Suppressor macrophage (primary cell): ENCODE data around the gene SUFU.
A peak's percentile ranks its signal among the peaks of the same experiment; 100 is the strongest.

Source experiments
- DNase-seq, 4 experiments: peaks; one replicate each; pipeline ENCODE4 v3.0.0-alpha.2; 2020 to 2022
- total RNA-seq, 17 experiments: gene quantifications; one replicate each; lab custom pipeline; 2026; ENCODE audit warnings: mixed read lengths in 6 of 17, inconsistent platforms in 3 of 17; lab: John Stamatoyannopoulos, UW

SUFU gene
- total RNA-seq: 2.8 to 47.3 (median 15.7) reads per million in 17 experiments

DNA sequence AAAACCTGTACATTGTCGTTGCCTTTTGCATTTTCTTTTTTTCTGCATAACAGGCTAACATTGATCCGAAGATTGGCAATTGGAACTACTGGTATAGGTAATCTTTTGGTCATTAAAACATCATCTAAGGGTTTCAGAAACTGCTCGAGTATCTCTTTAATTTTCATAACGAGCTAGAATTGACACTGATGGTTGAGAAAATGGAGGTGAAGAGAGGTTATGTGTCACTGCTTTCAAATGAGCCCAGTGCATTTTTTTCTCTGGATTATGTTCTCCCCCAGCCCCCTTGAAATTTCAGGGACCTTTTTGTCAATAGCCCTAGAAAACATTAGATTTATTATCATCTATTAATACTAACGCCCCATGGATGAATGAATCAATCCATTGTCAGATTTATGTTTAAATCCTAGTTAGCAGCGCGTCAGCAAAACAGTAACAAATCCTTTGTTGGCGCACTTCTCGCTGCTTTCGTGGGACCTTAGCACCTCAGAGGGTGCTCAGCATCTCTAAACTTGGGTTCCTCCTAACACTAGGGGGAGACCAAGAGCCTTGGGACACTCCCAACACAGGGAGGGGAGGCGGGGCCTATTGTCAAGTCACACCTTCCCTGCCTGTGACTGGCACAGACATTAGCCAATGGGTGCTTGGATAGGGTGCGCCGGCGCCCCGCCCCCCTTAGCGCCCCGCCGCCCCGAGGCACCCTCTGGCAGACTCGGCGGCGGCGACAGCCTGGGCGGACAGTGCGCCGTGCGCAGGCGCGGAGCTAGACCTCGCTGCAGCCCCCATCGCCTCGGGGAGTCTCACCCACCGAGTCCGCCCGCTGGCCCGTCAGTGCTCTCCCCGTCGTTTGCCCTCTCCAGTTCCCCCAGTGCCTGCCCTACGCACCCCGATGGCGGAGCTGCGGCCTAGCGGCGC, at the start of gene SUFU:
TSS of gene SUFU (plus strand) at position 709 of the 915 bp plus-strand sequence. CDS start at position 890, 181 bp downstream.
- DNase-seq: peak; percentile 99 to 100 (median 100)

DNA sequence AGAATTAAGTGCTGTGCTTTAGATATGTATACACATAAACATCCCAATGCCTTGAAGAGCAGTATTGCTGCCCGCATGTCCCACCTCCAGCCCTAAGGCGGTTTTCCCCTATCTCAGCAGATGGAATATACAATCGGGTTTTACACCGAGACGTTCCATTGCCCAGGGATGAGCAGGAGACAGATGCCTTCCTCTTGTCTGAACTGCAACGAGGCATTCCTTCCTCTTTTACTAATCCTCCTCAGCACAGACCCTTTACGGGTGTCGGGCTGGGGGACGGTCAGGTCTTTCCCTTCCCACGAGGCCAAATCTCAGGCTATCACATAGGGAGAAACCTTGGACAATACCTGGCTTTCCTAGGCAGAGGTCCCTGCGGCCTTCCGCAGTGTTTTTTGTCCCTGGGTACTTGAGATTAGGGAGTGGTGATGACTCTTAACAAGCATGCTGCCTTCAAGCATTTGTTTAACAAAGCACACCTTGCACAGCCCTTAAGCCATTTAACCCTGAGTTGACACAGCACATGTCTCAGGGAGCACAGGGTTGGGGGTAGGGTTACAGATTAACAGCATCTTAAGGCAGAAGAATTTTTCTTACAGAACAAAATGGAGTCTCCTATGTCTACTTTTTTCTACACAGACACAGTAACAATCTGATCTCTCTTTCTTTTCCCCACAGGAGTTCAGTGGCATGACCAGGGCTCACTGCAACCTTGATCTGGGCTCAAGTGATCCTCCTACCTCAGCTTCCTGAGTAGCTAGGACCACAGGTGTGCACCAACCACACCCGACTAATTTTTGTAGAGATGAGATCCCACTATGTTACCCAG, 48.9 kb upstream of the SUFU start:
- peak in 1 of 4 experiments; percentile 42 for DNase-seq

- peak; percentile 79 to 91 (median 88) for DNase-seq
Measured at GRCh38 chr10:102455893-102456471, 47.8 kb upstream of the SUFU start.

DNA sequence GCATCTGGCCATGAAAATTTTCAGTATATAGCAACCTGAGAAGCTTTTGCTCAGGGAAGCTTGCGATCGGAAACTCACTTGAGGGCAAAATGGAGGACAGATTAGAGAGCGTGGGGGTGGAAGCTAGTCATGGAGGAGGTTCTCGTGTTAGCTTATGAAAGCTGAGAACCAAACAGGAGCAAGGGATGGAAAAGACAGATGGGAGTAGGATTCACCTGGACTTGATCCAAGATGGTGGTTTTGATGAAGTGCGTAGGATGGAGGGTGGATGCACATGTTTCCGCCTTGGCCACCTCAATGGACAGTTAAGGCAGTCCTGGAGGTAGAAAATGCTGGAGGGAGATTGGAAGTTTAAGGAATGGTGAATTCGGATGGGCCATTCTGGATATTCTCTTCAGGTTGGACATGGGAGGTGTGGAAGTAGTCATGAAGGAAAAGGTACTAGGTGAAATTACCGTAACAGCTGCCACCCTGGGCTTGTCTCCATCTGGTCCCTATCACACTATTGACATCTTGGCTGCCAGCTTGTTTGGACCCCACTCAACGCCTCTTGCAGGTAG, 46.1 kb upstream of the SUFU start:
- no peak for DNase-seq

DNA sequence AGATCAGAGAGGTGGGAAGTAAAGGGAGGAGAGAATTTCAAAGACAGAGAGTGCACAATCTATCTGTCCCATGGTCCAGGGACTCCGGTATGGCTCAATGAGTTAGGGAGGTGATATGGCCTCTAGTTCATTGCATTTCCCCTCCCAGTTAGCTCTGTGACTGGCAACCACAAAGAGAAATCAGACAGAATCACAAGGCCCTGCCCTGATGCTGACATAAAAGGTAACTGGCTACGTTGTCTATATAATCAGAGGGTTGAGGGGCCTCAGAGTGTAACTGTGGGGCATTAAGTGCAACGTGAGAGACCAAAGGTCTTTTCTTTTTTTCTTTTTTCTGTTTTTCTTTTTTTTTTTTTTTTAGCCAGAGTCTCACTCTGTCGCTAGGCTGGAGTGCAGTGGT, 45.1 kb upstream of the SUFU start:
- no peak for DNase-seq

DNA sequence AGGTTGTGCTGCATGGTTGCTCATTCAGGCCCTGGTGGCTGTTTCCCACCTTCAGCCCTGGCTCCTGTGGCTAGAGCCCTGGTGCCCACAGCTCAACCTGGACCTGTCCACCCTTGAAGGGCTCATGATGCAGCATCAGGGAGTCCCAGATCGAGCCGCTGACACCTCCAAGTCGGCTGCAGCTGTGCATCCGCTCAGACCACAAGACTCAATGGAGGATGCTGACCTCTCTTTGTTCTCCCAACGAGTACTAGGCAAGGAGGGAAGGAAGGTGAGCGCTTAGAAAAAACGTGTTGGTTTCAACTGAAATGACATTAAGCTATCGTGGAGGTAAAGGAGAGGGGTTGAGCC, 43.0 kb upstream of the SUFU start:
- DNase-seq: no peak

DNA sequence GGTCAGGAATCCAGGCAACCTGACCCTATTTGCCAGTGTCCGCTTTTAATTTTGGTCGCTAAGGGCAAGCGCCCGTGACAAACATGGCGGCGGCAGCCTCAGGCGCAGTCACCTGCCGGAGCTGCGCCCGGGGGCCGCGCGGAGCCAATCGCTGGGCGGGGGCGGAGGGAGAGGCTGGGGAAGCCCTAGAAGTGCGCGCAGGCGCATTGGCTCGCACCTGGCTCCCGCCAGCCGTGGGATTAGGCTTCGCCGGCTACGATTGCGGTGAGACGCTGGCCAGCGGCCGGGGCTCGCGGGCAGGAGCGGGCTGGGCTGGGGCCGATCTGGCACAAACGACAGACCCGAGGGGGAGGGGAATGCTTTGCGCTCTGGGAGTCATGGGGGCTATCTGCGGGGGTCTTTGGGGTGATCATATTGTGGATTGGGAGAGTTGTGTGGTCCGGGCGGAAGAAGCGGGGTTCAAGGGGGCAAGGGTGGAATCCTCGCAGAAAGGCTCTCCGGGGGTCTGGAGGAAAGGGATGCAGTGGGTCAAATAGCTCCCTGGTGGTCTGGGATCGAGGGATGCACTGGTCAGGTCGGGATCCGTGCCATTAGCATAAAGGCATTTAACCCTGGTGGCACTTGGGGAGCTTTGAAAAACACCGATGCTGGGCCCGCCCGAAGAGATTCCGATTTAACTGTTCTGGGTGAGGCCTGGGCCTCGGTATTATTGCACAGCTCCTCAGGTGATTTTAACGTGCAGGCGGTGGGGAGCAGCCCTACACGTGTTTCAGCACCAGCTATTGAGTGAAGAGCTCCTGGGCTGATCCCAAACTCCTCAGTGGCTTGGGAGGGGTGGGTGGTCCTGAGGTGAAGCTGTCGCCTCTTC, 42.4 kb upstream of the SUFU start:
- DNase-seq: peak; percentile 90 to 97 (median 95)

DNA sequence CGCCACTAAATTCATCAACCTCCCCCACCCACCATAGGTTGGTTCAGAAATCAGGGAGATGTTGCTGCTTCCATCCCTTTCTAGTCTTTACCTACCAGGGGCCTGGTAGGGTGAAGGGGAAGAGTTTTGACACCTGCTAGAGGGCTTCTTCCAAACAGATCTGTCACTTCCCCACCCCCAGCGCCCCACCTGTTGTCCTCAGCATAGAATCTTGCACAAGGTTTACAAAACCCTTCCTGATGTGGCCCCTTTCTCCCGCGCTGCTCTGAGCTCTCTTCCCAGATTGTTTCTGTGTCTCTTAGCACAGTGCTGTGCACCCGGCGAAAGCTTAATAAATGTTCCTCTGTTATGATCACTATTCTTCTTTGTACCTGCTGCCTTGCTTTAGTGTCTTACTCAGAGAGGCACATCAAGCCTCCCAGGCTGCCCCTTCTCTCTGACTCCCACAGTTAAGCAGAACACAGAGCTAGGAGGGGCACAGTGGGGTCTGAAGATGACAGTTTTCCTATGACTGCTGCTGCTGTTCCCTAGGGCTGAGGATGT, 41.2 kb upstream of the SUFU start:
- no peak for DNase-seq

- DNase-seq: no peak
Measured at GRCh38 chr10:102463983-102464382, 39.8 kb upstream of the SUFU start.

DNA sequence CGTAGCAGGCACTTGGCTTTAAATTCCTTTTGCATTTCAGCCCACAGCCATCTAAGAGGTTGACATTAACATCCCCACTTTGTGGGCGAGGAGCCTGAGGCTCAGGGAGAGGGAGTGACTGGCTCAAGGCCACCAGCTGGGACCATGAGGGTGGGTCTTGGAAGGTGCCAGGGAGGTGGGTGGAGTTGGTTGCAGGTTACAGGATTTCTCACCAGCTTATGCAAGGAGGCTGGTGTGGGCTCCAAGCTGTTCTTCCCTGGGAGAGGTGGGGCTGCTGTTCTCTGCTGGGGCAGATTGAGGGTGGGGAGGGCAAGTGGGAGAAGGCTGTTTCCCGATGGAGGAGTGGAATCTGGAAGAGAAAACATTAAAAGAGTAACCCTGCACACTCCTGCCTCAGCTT, 38.3 kb upstream of the SUFU start:
- no peak for DNase-seq

DNA sequence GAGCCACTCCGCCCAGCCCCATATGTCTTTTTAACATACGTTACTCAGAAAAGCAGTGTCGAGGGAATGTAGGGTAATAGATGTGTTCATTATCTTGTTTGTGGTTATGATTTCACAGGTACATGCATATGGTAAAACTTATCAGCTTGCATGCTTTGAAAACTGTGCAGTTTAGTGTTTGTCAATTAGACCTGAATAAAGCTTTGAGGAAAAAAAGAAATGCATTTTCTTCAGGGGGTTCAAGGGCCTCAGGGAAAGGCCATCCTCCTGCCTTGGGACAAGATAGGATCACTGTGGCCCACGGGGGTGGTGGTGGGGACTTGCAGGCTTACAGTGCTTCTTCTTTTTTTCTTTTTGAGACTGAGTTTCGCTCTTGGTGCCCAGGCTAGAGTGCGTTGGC, 36.5 kb upstream of the SUFU start:
- DNase-seq: no peak

DNA sequence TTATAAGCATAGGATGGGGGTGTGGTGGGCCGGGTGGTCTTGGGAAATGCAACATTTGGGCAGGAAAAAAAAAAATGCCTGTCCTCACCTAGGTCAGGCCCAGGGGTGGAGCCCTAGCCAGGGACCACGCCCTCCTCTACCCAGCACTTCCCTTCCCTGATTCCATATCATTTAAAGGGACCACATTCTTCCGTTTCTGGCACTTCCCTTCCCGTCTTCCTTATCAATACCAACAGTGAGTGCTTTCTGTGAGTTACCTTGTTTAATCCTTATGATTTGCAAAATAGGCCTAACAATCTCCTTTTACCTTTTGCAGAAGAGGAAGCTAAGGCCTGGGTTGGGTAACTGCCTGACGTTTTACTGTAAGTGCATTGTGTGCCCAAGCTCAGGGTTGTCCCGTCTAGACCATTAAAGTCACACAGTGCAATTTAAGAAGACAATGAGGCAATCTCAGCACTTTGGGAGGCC, 35.8 kb upstream of the SUFU start:
- DNase-seq: peak; percentile 67 to 82 (median 80)

GRCh38 chr10:102468683-102469082, 35.1 kb upstream of the SUFU start:
- no peak for DNase-seq

DNA sequence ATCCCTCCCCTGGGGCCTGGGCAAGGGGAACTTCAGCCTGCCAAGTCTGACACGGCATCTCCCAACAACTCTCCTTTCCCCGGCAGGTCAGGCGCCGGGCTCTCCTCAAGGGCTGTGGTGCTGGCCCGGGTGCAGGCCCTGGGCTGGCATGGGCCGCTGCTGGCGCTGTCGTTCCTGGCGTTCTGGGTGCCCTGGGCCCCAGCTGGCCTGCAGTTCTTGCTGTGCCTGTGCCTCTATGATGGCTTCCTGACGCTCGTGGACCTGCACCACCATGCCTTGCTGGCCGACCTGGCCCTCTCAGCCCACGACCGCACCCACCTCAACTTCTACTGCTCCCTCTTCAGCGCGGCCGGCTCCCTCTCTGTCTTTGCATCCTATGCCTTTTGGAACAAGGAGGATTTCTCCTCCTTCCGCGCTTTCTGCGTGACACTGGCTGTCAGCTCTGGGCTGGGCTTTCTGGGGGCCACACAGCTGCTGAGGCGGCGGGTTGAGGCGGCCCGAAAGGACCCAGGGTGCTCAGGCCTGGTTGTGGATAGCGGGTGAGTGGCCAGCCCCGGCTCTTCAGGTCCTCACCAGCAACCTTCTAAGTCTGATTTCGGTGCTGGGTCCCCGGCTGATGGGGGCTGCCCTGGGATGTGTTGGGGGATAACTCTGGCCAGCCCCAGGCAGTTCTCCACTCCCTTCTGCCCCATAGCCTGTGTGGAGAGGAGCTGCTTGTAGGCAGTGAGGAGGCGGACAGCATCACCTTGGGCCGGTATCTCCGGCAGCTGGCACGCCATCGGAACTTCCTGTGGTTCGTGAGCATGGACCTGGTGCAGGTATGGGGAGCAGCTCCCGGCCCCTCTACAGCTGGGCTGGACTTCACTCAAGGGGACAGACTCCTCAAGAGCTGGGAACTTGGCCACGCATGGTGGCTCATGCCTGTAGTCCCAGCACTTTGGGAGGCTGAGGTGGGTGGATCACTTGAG, 32.9 kb upstream of the SUFU start:
- no peak for DNase-seq

- no peak for DNase-seq
Measured at GRCh38 chr10:102473445-102474331, 30.1 kb upstream of the SUFU start.

DNA sequence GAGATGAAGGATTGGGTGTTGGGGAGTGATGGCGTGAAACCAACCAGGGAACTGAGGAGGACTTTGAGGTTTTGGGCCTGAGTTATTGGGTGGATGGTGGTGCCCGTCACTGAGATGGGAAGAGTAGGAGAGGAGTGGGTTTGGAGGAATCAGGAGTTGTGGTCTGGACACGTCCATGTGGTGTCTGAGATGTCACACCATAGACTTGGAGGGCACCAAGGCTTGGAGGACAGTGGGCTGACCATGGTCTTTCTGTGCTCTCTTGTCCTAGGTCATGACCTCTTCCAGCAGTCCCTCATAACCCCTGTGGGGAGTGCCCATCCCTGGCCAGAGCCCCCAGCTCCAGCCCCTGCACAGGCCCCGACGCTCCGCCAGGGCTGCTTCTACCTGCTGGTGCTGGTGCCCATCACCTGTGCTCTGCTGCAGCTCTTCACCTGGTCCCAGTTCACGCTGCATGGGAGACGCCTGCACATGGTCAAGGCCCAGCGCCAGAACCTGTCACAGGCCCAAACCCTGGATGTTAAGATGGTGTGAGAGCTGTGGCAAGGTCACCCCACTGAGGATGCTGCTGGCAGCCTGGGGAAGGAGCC, 28.2 kb upstream of the SUFU start:
- no peak for DNase-seq

DNA sequence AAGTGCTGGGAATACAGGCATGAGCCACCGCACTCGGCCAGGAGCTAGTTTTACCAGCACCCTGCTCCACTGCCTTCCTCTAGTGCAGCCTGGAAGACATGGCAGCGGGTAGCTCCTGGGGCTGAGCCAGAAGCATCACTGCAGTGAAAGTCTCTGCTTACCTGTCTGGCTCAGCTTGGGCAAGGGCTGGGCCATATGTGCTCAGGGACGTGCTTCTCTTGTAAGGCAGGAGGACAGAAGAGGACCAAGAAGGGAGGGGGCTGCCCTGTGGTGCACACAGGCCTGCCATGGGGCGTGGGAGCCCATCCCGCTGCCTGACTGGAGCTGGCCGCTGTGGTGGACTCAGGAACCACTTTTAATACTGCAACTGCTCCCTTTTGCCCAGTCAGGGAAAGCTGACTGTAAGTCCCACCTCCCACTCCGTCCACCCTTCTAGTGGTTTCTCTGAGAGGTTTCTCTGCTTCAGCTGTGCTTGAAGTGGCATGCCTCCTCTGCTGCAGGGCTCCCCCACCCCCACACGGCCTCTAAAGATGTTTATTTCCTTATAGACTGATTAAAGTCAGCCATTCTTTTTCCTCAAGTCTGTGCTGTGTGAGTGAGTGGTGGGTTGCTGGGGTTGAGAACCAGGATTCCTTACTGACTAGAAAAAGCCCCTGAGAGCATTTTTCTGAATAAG, 27.2 kb upstream of the SUFU start:
- DNase-seq: no peak

GRCh38 chr10:102479651-102480050, 24.1 kb upstream of the SUFU start:
- DNase-seq: no peak
